ENCODE measurements around the gene AGO1. TPM values are rescaled to one million over a fixed set of nuclear protein-coding genes. Genes with fewer than 3 reads are reported as not detected.
"Not testable (repeated sequence)": the region's sequence is repeated elsewhere in the genome, so short reads cannot be mapped to it uniquely, and the experiment has no call there.

The AGO1 gene
- total and polyA plus RNA-seq, 10 donors = 2.3 to 38.2 (median 31.0) TPM

- WGBS, 5 donors = 62 to 77% (median 65%) methylated on average over 2 of the region's 2 CpGs
- peaks cover 0 to 44% (median 17%) of the 10 kb centered on the region in 6 donors for H3K36me3 ChIP-seq
- H3K27me3 ChIP-seq (replicated peaks in 1 of 7) = no peaks in the 10 kb centered on the region
- H3K9me3 ChIP-seq = no peaks in the 10 kb centered on the region
- H3K4me3 ChIP-seq = no peak overlapping the region
- H3K4me1 ChIP-seq = peaks cover 19 to 74% (median 65%) of the 10 kb centered on the region in 6 donors
- TF ChIP-seq POLR2A (IDR thresholded peaks at IDR 0.05) (no peak), POLR2AphosphoS5 (IDR thresholded peaks at IDR 0.05) (no peak)
- TF ChIP-seq, protein P1, sequence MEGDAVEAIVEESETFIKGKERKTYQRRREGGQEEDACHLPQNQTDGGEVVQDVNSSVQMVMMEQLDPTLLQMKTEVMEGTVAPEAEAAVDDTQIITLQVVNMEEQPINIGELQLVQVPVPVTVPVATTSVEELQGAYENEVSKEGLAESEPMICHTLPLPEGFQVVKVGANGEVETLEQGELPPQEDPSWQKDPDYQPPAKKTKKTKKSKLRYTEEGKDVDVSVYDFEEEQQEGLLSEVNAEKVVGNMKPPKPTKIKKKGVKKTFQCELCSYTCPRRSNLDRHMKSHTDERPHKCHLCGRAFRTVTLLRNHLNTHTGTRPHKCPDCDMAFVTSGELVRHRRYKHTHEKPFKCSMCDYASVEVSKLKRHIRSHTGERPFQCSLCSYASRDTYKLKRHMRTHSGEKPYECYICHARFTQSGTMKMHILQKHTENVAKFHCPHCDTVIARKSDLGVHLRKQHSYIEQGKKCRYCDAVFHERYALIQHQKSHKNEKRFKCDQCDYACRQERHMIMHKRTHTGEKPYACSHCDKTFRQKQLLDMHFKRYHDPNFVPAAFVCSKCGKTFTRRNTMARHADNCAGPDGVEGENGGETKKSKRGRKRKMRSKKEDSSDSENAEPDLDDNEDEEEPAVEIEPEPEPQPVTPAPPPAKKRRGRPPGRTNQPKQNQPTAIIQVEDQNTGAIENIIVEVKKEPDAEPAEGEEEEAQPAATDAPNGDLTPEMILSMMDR (IDR thresholded peaks at IDR 0.05 in 8 of 11, conservative IDR thresholded peaks at IDR 0.05 in 3 of 11) = no peak
- H3K27ac ChIP-seq = peak overlapping the region in 6 of 8 donors; percentile 29 to 91 (median 50)
- DNase-seq = no peak
- intact Hi-C loops (cut with DNase I; ENCODE audit: low total_unique reads) = loop anchor here (10.0 kb wide), 1 partner anchor 47 kb away; the partner anchor contains the start of gene AGO3
Measured at GRCh38 chr1:35887508-35887907, 4.5 kb downstream of the AGO1 start.

GRCh38 chr1:35888255-35888654, 5.2 kb downstream of the AGO1 start:
- intact Hi-C loops (cut with DNase I; ENCODE audit: low total_unique reads) = loop anchor here (10.0 kb wide), 1 partner anchor 47 kb away; the partner anchor contains the start of gene AGO3
- H3K9me3 ChIP-seq = no peaks in the 10 kb centered on the region
- no peak overlapping the region for H3K4me3 ChIP-seq
- no peaks in the 10 kb centered on the region for H3K27me3 ChIP-seq (replicated peaks in 1 of 7)
- TF ChIP-seq POLR2A (IDR thresholded peaks at IDR 0.05) = no peak
- TF ChIP-seq POLR2AphosphoS5 (IDR thresholded peaks at IDR 0.05) = no peak
- TF ChIP-seq, protein P1 (IDR thresholded peaks at IDR 0.05 in 8 of 11, conservative IDR thresholded peaks at IDR 0.05 in 3 of 11) = no peak
- peaks cover 19 to 75% (median 60%) of the 10 kb centered on the region in 6 donors for H3K4me1 ChIP-seq
- peak overlapping the region in 6 of 8 donors; percentile 10 to 91 (median 45) for H3K27ac ChIP-seq
- WGBS, 5 donors = 81 to 89% (median 86%) methylated on average over 11 of the region's 11 CpGs
- DNase-seq = no peak
- H3K36me3 ChIP-seq = peaks cover 0 to 51% (median 23%) of the 10 kb centered on the region in 6 donors

DNA sequence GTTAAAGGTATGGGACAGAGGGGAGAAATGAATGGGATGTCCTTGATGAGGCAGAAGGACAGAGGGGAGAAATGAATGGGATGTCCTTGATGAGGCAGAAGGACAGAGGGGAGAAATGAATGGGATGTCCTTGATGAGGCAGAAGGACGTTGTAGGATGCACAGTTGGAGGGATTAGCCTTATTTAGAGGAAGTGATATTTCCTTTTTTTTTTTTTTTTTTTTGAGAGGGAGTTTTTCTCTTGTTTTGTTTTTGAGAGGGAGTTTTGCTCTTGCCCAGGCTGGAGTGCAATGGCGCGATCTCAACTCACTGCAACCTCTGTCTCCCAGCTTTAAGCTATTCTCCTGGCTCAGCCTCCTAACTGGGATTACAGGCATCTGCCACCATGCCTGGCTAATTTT, 6.0 kb downstream of the AGO1 start:
- H3K27me3 ChIP-seq (replicated peaks in 1 of 7); DNase-seq; H3K4me3 ChIP-seq; H3K9me3 ChIP-seq: not testable (repeated sequence)
- intact Hi-C loops (cut with DNase I; ENCODE audit: low total_unique reads) = loop anchor here (10.0 kb wide), 1 partner anchor 46 kb away; the partner anchor contains the start of gene AGO3
- peaks cover 3 to 59% (median 26%) of the 10 kb centered on the region in 6 donors for H3K36me3 ChIP-seq
- H3K4me1 ChIP-seq = peaks cover 20 to 76% (median 59%) of the 10 kb centered on the region in 6 donors
- 49 to 55% (median 50%) methylated on average over 3 of the region's 3 CpGs for WGBS, 5 donors
- peak overlapping the region in 6 of 8 donors; percentile 26 to 91 (median 44) for H3K27ac ChIP-seq

GRCh38 chr1:35893051-35893879, 10.3 kb downstream of the AGO1 start:
- Histone ChIP-seq H3K27ac (peak overlapping the region in 7 of 8 donors; percentile 37 to 84 (median 65)), H3K36me3 (peaks cover 3 to 100% (median 44%) of the 10 kb centered on the region in 6 donors), H3K27me3 (replicated peaks in 1 of 7) (no peaks in the 10 kb centered on the region), H3K4me3 (peak overlapping the region in 1 of 8 donors; percentile 30), H3K4me1 (peaks cover 4 to 50% (median 31%) of the 10 kb centered on the region in 6 donors), H3K9me3 (no peaks in the 10 kb centered on the region)
- no peak for DNase-seq
- WGBS, 5 donors = 93 to 96% (median 95%) methylated on average over 13 to 14 of the region's 14 CpGs
- TF ChIP-seq, protein P1 (IDR thresholded peaks at IDR 0.05 in 8 of 11, conservative IDR thresholded peaks at IDR 0.05 in 3 of 11) = no peak
- TF ChIP-seq POLR2AphosphoS5 (IDR thresholded peaks at IDR 0.05) (no peak), POLR2A (IDR thresholded peaks at IDR 0.05) (no peak)
- intact Hi-C loops (cut with DNase I; ENCODE audit: low total_unique reads) = no loop called here
